ENCODE data around the gene SRPRB.

SRPRB gene

DNA sequence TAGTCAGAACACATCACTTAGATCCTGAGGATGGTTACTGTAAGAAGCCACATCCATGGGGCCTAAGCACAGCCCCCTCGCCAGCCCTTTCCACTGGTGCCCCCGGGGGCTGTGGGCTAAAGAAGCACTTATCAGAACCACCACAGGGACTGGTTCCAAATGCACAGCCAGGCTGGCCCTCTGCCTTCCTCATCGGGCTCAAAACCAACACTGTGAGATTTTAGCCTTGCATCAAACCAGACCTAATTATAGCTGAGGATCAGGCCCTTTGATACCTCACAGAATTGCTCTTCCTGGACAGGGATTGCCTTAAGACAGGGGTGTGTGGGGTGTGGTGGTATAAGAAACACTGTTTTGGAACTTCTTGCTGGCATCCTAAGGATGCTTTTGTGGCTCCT is 23.7 kb downstream of the SRPRB start:
- Histone ChIP-seq H3K36me3 (peaks cover under 1 to 21% (median under 1%) of the 10 kb centered on the region in 3 donors), H3K27ac (no peak overlapping the region), H3K4me1 (no peaks in the 10 kb centered on the region), H3K4me3 (no peak overlapping the region), H3K9me3 (no peaks in the 10 kb centered on the region), H3K27me3 (no peaks in the 10 kb centered on the region)
- TF ChIP-seq, protein P1, sequence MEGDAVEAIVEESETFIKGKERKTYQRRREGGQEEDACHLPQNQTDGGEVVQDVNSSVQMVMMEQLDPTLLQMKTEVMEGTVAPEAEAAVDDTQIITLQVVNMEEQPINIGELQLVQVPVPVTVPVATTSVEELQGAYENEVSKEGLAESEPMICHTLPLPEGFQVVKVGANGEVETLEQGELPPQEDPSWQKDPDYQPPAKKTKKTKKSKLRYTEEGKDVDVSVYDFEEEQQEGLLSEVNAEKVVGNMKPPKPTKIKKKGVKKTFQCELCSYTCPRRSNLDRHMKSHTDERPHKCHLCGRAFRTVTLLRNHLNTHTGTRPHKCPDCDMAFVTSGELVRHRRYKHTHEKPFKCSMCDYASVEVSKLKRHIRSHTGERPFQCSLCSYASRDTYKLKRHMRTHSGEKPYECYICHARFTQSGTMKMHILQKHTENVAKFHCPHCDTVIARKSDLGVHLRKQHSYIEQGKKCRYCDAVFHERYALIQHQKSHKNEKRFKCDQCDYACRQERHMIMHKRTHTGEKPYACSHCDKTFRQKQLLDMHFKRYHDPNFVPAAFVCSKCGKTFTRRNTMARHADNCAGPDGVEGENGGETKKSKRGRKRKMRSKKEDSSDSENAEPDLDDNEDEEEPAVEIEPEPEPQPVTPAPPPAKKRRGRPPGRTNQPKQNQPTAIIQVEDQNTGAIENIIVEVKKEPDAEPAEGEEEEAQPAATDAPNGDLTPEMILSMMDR (IDR thresholded peaks at IDR 0.05): no peak
- no peak for DNase-seq
- intact Hi-C loops (cut with DNase I; ENCODE audit: low total_unique reads): no loop called here

DNA sequence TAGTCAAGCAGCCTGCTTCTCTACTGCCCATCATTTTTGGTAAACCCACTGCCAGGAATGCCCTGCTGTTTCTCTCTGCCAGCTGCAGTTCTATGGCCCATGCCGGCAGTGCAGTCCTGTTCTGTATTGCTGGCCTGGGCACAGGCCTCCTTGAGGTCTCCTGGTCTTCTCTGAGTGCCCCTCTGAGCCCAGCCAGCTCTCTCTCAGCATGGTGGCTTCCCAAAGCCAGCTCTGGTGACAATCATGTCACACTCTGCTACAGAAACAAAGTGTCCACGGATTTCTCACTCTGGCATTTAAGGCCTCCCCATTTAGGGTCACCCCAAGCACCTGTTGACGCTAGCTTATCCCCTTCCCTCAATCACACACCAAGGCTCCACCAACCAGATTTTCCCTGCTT is 24.5 kb downstream of the SRPRB start:
- Histone ChIP-seq H3K36me3 (peaks cover 0 to 21% (median 0%) of the 10 kb centered on the region in 3 donors), H3K27me3 (no peaks in the 10 kb centered on the region), H3K27ac (no peak overlapping the region), H3K9me3 (no peaks in the 10 kb centered on the region), H3K4me3 (no peak overlapping the region), H3K4me1 (no peaks in the 10 kb centered on the region)
- TF ChIP-seq, protein P1 (IDR thresholded peaks at IDR 0.05): no peak
- no peak for DNase-seq
- intact Hi-C loops (cut with DNase I; ENCODE audit: low total_unique reads): no loop called here

DNA sequence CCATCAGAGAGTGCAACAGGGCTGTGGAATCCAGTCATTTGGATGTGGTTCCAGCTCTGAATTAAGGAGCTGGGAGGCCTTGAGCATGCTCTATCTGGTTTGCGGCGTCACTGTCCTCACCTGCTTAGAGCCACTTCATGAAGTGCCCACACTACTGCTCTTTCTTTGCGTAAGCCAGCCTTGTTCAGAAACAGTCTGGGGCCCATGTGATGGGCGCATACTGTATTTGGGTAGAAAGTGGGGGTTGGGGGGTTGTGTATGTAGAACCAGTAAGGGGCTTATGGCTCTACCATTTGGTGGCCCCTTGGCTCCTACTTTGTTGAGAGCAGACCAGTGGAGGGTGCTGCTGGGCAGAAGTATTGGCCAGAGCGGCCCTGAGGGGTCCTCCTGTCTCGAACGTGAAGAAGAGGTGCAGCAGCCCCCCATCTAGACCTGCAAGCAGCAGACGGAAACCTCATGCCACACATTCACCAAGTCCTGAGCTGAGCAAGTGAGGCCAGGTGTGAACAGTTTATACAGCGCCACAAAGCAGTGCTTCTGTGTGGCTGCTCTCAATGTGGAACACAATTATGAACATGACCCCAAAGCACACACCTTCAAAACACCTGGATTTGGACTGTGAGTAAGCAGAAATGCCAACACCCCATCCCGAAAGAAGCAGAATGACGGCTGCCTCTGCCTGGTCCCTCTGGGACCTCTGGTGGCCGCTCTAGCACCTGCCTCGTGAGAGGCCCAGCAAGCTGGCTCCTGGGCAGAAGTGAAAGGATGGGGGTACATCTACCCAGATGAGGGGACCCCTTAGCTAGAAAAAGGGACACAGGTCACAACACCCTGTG is 26.6 kb downstream of the SRPRB start:
- no peak overlapping the region for H3K27ac ChIP-seq
- no peaks in the 10 kb centered on the region for H3K9me3 ChIP-seq
- intact Hi-C loops (cut with DNase I; ENCODE audit: low total_unique reads): no loop called here
- H3K27me3 ChIP-seq: no peaks in the 10 kb centered on the region
- TF ChIP-seq, protein P1 (IDR thresholded peaks at IDR 0.05): no peak
- no peak overlapping the region for H3K4me3 ChIP-seq
- no peak for DNase-seq
- H3K4me1 ChIP-seq: no peaks in the 10 kb centered on the region
- H3K36me3 ChIP-seq: peaks cover 0 to 16% (median 0%) of the 10 kb centered on the region in 3 donors

DNA sequence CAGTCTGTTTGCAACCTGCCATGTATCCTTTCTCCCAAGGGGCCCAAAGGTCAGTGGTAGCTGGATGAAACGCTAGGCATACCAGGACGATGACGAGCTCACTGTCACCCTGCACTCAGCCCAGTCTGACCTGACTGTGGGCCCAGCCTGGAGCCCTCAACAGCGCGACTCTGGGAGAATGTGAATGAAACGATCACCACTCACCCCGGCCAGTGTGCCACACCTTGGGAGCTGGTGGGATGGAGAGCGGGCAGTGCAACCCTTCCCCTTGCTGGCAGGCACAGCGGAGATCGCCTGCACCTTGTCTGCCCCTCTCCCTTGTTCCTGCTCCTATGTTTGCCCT is 27.2 kb downstream of the SRPRB start:
- Histone ChIP-seq H3K4me1 (no peaks in the 10 kb centered on the region), H3K27ac (no peak overlapping the region), H3K27me3 (no peaks in the 10 kb centered on the region), H3K4me3 (no peak overlapping the region), H3K9me3 (no peaks in the 10 kb centered on the region), H3K36me3 (peaks cover 0 to 21% (median 0%) of the 10 kb centered on the region in 3 donors)
- no peak for DNase-seq
- intact Hi-C loops (cut with DNase I; ENCODE audit: low total_unique reads): no loop called here
- TF ChIP-seq, protein P1 (IDR thresholded peaks at IDR 0.05): no peak

DNA sequence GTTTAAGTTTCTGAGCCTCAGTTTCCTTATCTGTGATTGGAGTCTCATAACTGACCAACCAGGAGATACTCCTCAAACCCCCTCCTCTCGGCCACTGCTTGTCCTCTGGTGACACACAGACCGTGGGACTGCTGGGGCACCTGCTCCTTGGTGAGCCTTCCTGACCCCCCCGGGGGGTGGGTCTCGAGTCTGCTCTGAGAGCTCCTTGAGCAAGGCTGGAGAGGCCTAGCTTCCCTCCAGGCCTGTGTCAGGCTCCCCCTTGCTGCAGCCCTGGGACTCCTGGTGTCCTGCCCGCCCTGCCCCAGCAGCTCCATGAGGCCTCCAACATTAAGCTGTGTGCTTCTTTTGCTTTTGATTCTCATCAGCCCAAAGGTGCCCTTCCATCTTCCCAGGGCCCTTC is 27.7 kb downstream of the SRPRB start:
- no peak overlapping the region for H3K4me3 ChIP-seq
- no peak overlapping the region for H3K27ac ChIP-seq
- TF ChIP-seq, protein P1 (IDR thresholded peaks at IDR 0.05): no peak
- no peaks in the 10 kb centered on the region for H3K9me3 ChIP-seq
- DNase-seq: no peak
- no peaks in the 10 kb centered on the region for H3K4me1 ChIP-seq
- peaks cover 0 to 25% (median 0%) of the 10 kb centered on the region in 3 donors for H3K36me3 ChIP-seq
- no peaks in the 10 kb centered on the region for H3K27me3 ChIP-seq
- intact Hi-C loops (cut with DNase I; ENCODE audit: low total_unique reads): no loop called here
